ENCODE data around the gene MCTP2.
A peak's percentile ranks its signal among the peaks of the same experiment; 100 is the strongest.

MCTP2 gene

GRCh38 chr15:94404733-94405283 lies 173.4 kb downstream of the MCTP2 start:
- H3K4me3 ChIP-seq (ENCODE audit: low read depth, low read length) = no peak overlapping the region
- DNase-seq (ENCODE audit: low read depth) = no peak
- no peak for TF ChIP-seq CTCF (IDR thresholded peaks at IDR 0.05; ENCODE audit: insufficient read depth, low read depth, low read length, missing control alignments)

- TF ChIP-seq CTCF (IDR thresholded peaks at IDR 0.05; ENCODE audit: insufficient read depth, low read depth, low read length, missing control alignments) = no peak
- DNase-seq (ENCODE audit: low read depth) = no peak
These were observed 179.9 kb downstream of the MCTP2 start for GRCh38 chr15:94411285-94411684.

GRCh38 chr15:94411846-94412245 lies 180.5 kb downstream of the MCTP2 start:
- TF ChIP-seq CTCF (IDR thresholded peaks at IDR 0.05; ENCODE audit: insufficient read depth, low read depth, low read length, missing control alignments) = no peak
- no peak for DNase-seq (ENCODE audit: low read depth)

More at GRCh38 chr15:94411285-94411684, 179.9 kb downstream of the MCTP2 start:
- H3K4me3 ChIP-seq (ENCODE audit: low read depth, low read length) = no peak overlapping the region

GRCh38 chr15:94412979-94413746 lies 181.8 kb downstream of the MCTP2 start:
- no peak overlapping the region for H3K4me3 ChIP-seq (ENCODE audit: low read depth, low read length)
- peak; percentile 13 for TF ChIP-seq CTCF (IDR thresholded peaks at IDR 0.05; ENCODE audit: insufficient read depth, low read depth, low read length, missing control alignments)
- peak; percentile 3 for DNase-seq (ENCODE audit: low read depth)

More at GRCh38 chr15:94411846-94412245, 180.5 kb downstream of the MCTP2 start:
- H3K4me3 ChIP-seq (ENCODE audit: low read depth, low read length) = no peak overlapping the region

- no peak for TF ChIP-seq CTCF (IDR thresholded peaks at IDR 0.05; ENCODE audit: insufficient read depth, low read depth, low read length, missing control alignments)
- no peak for DNase-seq (ENCODE audit: low read depth)
- H3K4me3 ChIP-seq (ENCODE audit: low read depth, low read length) = no peak overlapping the region
These were observed 183.6 kb downstream of the MCTP2 start for GRCh38 chr15:94414916-94415315.

GRCh38 chr15:94416267-94416666 lies 184.9 kb downstream of the MCTP2 start:
- TF ChIP-seq CTCF (IDR thresholded peaks at IDR 0.05; ENCODE audit: insufficient read depth, low read depth, low read length, missing control alignments) = no peak
- DNase-seq (ENCODE audit: low read depth) = no peak
- H3K4me3 ChIP-seq (ENCODE audit: low read depth, low read length) = no peak overlapping the region

Data from GM12865 (cell line).